Astrocyte of the spinal cord (primary cell): ENCODE measurements around the gene ARVCF.

Experiments
- DNase-seq: peaks from one replicate; pipeline ENCODE4 v3.0.0; 2011; ENCODE audit warnings: low read depth, low spot score
- H3K4me3 ChIP-seq: 2 replicates; pipeline ENCODE4 v1.5.1; 2011; ENCODE audit warnings: low read depth, mild to moderate bottlenecking, low read length, moderate library complexity
- in situ Hi-C: cut with HindIII; loops from 2 replicates; pipeline ENCODE4 v1.10.0; 2017; ENCODE audit warnings: low sequenced_read_pairs
- TF ChIP-seq, protein P1 (sequence below): IDR thresholded peaks from 2 replicates; pipeline ENCODE4 v1.5.1; 2012; ENCODE audit warnings: low read depth, mild to moderate bottlenecking, low read length, inconsistent platforms

The ARVCF gene

DNA sequence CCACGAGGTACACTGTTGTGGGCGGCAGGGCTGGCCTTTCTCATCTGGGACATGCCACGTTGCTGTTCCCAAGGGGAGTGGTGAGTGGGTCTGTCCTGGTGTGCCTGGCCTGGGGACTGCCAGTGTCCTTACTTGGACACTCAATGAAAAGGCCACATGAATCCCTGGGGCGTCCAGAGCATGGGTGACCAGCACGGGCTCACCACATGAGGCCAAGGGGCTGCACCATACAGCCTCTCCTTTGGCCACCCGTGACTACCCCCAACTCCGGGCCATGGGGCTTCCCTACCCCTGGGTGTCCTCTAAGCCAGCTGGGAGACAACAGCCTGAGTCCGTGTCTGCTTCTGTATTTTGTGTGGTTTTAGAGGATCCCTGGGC, 54.8 kb downstream of the ARVCF start:
- in situ Hi-C loops: no loop called here
- no peak for DNase-seq
- TF ChIP-seq, protein P1, sequence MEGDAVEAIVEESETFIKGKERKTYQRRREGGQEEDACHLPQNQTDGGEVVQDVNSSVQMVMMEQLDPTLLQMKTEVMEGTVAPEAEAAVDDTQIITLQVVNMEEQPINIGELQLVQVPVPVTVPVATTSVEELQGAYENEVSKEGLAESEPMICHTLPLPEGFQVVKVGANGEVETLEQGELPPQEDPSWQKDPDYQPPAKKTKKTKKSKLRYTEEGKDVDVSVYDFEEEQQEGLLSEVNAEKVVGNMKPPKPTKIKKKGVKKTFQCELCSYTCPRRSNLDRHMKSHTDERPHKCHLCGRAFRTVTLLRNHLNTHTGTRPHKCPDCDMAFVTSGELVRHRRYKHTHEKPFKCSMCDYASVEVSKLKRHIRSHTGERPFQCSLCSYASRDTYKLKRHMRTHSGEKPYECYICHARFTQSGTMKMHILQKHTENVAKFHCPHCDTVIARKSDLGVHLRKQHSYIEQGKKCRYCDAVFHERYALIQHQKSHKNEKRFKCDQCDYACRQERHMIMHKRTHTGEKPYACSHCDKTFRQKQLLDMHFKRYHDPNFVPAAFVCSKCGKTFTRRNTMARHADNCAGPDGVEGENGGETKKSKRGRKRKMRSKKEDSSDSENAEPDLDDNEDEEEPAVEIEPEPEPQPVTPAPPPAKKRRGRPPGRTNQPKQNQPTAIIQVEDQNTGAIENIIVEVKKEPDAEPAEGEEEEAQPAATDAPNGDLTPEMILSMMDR: no peak
- H3K4me3 ChIP-seq: no peak overlapping the region

DNA sequence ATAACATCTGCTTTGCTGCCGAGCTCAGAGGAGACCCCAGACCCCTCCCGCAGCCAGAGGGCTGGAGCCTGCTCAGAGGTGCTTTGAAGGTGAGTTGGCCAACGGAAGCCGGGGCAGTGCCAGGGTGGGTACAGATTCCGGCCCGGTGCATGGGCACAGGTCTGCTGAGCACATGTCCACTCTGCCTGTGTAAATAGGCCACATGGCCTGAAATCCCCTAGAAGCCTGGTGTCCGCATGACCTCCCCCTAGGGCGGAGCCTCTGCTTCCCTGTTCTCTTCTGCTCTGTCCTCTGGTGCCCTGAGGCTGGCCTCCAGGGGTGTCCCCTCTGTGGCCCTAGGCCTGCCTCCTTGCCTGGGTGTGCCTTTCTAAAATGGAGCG, 55.4 kb downstream of the ARVCF start:
- in situ Hi-C loops: no loop called here
- TF ChIP-seq, protein P1: no peak
- DNase-seq: no peak
- no peak overlapping the region for H3K4me3 ChIP-seq

DNA sequence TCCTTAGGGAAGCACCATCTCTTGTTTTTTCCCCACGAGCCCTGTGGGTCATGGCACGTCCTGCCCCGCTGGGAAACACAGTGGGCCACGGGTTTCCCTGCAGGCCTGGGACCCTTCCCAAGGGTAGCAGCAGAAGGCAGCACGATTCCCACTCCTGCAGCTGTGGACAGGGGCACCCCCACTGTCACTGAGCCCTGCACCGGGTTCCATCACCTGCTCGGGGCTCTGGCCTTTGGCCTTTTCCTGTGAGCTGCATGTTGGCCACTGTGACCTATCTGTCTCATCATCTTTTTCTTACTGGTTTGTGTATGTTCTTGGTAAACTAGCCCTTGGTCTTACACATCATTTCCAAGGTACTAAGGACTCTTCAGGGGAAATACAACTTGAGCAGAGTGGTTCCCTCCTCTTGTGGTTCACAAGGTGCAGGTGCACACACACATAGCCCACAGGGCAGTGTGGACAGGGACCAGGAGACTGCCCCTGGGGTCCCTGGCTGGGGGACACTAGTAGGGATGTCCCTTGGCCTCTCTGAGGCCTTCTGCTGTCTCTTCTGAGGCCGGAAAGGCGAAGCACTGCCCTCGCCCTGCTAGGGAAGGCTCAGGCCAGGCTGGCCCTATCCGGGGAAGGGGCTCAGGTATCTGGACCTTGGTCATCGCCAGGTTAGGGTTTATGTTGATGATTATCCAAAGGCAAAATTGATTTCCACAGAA, 56.0 kb downstream of the ARVCF start:
- no peak for DNase-seq
- in situ Hi-C loops: no loop called here
- no peak overlapping the region for H3K4me3 ChIP-seq
- TF ChIP-seq, protein P1: no peak

DNA sequence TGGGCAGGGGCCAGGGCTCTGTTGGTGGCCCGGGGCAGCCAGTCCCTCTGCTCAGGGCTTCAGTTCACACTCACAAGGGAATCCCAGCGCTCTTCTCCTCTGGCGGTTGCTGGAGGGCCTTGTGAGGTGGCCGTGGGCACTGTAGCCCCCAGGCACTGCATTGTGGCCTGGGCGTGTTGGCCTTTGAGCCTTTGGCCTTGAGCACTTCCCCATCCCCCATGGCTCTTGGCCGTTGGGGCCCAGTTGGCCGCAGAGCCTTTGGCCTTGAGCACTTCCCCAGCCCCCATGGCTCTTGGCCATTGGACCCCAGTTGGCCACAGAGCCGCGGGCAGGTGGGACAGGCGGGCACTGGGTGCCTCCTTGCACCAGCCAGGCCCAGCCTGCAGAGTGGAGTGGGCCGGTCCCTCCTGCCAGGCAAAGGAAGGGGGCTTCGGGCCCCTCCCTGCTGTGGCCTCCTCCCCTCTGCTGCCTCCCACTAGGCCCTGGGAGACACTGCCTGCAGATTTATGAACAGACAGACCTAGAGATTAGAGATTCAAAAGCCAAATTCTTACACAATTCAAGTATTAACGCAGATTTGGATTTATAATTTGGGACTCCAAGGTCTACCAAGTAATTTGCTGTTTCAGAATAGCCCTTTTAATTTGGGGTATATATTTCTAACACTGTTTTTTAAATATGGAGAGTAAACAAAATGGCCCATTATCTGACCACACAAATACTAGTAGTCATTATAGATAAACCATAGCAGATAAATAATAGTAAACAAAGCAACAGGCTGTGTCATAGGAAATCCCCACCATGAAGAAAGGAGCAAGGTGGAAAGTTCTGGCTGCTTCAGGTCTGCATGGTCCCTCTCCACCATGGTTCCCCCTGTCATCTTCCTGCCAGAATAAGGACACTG, 56.8 kb downstream of the ARVCF start:
- DNase-seq: no peak
- H3K4me3 ChIP-seq: no peak overlapping the region
- TF ChIP-seq, protein P1: no peak
- in situ Hi-C loops: no loop called here

DNA sequence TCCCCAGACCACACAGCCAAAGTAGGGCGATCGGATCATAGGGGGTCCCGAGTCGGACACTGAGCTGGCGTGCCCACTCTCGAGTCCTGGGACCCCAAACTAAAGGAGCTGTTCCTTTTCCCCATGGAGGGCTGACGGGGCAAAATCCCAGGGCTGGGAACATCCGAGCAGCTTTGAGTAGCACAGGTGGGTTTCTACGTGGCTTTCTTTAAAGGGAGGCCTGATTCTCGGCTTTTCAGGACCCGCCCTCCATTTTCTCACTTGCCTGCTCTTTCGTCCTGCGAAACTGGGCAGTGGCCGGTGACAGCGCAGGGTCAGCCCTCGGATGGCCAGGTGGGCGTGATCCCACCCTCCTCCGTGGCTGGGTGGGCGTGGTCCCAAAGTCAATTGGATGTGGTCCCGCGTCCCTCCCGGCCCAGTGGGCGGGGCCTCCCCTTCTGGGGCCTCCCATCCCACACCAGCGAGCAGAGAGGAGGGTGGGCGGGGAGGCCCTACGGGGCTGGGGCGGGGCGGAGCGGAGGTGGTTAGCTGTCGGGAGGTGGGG, 57.5 kb downstream of the ARVCF start:
- peak overlapping the region; percentile 24 for H3K4me3 ChIP-seq
- TF ChIP-seq, protein P1: no peak
- DNase-seq: peak; percentile 58
- in situ Hi-C loops: no loop called here

DNA sequence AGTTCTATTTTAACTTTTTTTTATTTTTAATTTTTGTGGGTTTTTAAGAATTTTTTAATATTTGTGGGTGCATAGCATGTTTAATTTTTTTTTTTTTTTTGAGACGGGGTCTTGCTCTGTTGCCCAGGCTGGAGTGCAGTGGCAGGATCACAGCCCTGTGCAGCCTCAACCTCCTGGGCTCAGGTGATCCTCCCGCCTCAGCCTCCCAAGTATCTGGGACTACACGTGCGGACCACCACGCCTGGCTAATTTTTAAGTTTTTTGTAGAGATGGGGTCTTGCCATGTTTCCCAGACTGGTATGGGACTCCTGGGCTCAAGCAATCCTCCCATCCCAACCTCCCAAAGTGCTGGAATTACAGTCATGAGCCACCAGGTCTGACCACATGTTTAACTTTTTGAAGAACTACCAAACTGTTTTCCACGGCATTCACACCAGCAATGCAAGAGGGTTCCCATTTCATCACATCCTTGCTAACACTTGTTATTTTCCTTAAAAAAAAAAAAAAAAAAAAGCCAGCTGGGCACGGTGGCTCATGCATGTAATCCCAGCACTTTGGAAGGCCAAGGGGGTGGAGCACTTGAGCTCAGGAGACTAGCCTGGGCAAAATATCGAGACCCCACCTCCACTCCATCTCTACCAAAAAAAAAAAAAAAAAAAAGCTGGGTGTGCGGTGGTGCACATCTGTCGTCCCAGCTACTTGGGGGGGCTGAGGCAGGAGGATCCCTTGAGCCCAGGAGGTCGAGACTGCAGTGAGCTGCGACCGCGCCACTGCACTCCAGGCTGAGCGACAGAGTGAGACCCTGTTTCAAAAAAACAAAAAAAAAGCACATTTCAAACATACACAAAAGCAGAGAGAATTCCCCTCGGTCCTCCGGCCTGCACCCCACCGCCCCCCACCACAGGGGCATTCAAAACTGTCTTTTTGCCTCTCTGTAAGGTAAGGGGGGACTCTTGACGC, 58.3 kb downstream of the ARVCF start:
- no peak overlapping the region for H3K4me3 ChIP-seq

More for the DNA sequence above, 58.3 kb downstream of the ARVCF start:
- DNase-seq: no peak
- in situ Hi-C loops: no loop called here
- TF ChIP-seq, protein P1: no peak
